ENCODE data around the gene SCNN1B.

The SCNN1B gene

DNA sequence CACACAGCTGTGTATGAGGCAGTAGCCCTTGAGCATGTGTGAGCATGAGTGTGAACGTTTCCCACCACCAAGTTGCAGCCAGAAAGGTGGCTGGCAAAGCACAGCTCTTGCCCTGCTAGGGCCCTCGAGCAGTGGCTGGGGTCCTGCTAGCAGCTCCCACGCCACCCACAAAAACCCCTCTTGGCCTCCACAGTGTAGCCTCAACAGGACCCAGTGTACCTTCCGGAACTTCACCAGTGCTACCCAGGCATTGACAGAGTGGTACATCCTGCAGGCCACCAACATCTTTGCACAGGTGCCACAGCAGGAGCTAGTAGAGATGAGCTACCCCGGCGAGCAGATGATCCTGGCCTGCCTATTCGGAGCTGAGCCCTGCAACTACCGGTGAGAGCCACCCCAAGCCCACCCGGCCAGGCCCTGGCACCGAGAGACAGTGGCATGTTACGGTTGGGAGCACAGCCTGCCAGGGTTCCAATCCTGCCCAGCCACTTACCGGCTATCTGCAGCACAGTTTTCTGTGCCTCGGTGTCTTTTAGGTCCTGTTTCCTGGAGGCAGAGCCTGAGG, 53.1 kb downstream of the SCNN1B start:
- no peak for DNase-seq (ENCODE audit: extremely low spot score)
- TF ChIP-seq, protein P1, sequence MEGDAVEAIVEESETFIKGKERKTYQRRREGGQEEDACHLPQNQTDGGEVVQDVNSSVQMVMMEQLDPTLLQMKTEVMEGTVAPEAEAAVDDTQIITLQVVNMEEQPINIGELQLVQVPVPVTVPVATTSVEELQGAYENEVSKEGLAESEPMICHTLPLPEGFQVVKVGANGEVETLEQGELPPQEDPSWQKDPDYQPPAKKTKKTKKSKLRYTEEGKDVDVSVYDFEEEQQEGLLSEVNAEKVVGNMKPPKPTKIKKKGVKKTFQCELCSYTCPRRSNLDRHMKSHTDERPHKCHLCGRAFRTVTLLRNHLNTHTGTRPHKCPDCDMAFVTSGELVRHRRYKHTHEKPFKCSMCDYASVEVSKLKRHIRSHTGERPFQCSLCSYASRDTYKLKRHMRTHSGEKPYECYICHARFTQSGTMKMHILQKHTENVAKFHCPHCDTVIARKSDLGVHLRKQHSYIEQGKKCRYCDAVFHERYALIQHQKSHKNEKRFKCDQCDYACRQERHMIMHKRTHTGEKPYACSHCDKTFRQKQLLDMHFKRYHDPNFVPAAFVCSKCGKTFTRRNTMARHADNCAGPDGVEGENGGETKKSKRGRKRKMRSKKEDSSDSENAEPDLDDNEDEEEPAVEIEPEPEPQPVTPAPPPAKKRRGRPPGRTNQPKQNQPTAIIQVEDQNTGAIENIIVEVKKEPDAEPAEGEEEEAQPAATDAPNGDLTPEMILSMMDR (IDR thresholded peaks at IDR 0.05; ENCODE audit: control extremely low read depth, extremely low read depth, low read depth, missing control alignments): no peak
- ChIA-PET POLR2A (no interaction called here), CTCF (interaction anchor here (1.2 kb wide), 2 partner anchors 24 to 25 kb away, joined by 3 read pairs; no protein-coding TSS in a partner anchor)

- CTCF ChIA-PET: interaction anchor here (1.9 kb wide), 1 partner anchor 77 kb away, joined by 8 read pairs; no protein-coding TSS in a partner anchor
- POLR2A ChIA-PET: no interaction called here
- no peak for DNase-seq (ENCODE audit: extremely low spot score)
- TF ChIP-seq, protein P1 (IDR thresholded peaks at IDR 0.05; ENCODE audit: control extremely low read depth, extremely low read depth, low read depth, missing control alignments): no peak
Measured at GRCh38 chr16:23356941-23357340, 54.8 kb downstream of the SCNN1B start.

DNA sequence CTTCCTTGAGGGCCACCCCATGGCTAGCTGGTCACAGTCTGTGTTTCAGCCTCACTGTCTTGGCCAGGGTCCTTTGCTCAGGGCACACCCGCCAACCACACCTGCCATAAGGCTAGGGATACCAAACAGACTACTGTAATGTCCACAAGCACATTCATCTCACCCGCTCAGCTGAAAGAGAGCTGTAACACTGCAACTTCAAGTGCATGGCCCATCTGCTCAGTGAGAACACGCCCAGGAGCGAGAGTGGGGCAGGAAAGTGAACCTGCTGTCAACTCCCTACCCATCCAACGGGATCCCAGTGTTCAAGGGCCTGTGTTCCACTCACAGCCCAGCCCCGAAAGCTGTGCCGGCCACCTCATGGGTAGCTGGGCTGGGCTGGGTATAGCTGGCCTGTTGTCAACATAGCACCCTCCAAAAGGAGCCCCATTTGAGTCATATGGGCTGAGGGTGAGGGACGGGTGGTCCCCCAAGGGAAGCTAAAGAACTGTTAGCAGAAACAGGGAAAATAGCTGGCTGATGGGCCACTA, 55.7 kb downstream of the SCNN1B start:
- ChIA-PET POLR2A (no interaction called here), CTCF (interaction anchor here (1.9 kb wide), 1 partner anchor 77 kb away, joined by 8 read pairs; no protein-coding TSS in a partner anchor)
- TF ChIP-seq, protein P1 (IDR thresholded peaks at IDR 0.05; ENCODE audit: control extremely low read depth, extremely low read depth, low read depth, missing control alignments): no peak
- no peak for DNase-seq (ENCODE audit: extremely low spot score)

DNA sequence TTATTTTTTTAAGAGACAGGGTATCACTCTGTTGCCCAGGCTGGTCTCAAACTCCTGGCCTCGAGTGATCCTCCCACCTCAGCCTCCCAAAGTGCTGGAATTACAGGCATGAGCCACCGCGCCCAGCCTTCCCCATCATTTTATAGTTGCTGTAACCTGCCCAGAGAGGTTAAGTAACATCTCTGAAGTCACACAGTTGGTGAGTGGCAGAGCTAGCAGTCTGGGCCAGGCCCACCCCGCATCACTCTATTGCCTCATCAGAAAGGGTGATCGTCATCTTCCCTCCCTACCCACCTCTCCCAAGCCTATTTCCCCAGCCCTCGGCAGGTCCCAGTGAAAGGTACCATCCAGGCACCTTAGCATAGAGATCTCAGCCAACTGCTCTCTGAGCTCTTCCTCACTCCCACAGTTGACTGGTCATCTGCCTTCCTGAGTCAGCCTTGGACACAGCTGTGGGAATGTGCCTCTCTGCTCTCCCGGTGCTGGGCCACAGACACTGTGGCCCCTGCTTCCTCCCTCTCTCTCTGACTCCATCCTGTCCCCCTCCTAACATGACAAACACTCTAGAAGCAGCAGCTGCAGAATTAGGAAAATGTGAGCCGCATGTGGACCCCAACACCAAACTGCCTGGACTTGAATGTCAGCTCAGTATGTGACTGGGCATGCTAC, 57.1 kb downstream of the SCNN1B start:
- ChIA-PET CTCF (interaction anchor here (1.0 to 1.2 kb wide), 2 partner anchors 40 to 176 kb away, joined by 3 to 4 read pairs; partner anchors contain the start of gene SCNN1G), POLR2A (no interaction called here)
- TF ChIP-seq, protein P1 (IDR thresholded peaks at IDR 0.05; ENCODE audit: control extremely low read depth, extremely low read depth, low read depth, missing control alignments): no peak
- no peak for DNase-seq (ENCODE audit: extremely low spot score)

- ChIA-PET POLR2A (no interaction called here), CTCF (interaction anchor here (0.8 to 1.4 kb wide), 4 partner anchors 17 to 365 kb away, joined by 3 to 4 read pairs (median 4); no protein-coding TSS in a partner anchor)
- no peak for DNase-seq (ENCODE audit: extremely low spot score)
- TF ChIP-seq, protein P1 (IDR thresholded peaks at IDR 0.05; ENCODE audit: control extremely low read depth, extremely low read depth, low read depth, missing control alignments): no peak
Measured at GRCh38 chr16:23362460-23363317, 60.6 kb downstream of the SCNN1B start.
